Esophagus muscularis mucosa (tissue), 4 donors: ENCODE results near the gene FAM124A.

Experiments
- CTCF ChIP-seq, 3 experiments: fragments of 200-600 bp in 2 of 3; fragments of 450-650 bp in 1 of 3; sonication (generic) in 2 of 3; IDR thresholded peaks; one replicate each; pipeline ENCODE4 v1.5.1; 2017 to 2019; ENCODE audit warnings: antibody characterized with exemption in 3 of 3, mild to moderate bottlenecking in 2 of 3, moderate library complexity in 1 of 3
- EP300 ChIP-seq: sonication (generic); formaldehyde crosslinking; IDR thresholded peaks from one replicate; pipeline ENCODE4 v1.6.1; 2017; ENCODE audit warnings: antibody characterized with exemption
- POLR2A ChIP-seq: fragments of 450-650 bp; IDR thresholded peaks from one replicate; pipeline ENCODE4 v1.6.1; 2017; ENCODE audit warnings: antibody characterized with exemption, moderate library complexity, mild to moderate bottlenecking, low read depth
- POLR2AphosphoS5 ChIP-seq, 2 donors: sonication (generic); formaldehyde crosslinking; IDR thresholded peaks; one replicate each; pipeline ENCODE4 v1.6.1; 2017; ENCODE audit warnings: antibody characterized with exemption in 2 of 2

- TF ChIP-seq POLR2AphosphoS5 (IDR thresholded peaks at IDR 0.05) (no peak), EP300 (no peak), POLR2A (no peak), CTCF (IDR thresholded peaks at IDR 0.05) (no peak)
Observed at GRCh38 chr13:51326777-51327176, 104.6 kb downstream of the FAM124A start.
